HG02885 (cell line): ENCODE data around the gene ALOX5.
"Not testable (repeated sequence)": the region's sequence is repeated elsewhere in the genome, so short reads cannot be mapped to it uniquely, and the experiment has no call there.

Experiments used
- ATAC-seq: cut with Tn5 transposase; IDR thresholded peaks from one replicate; pipeline ENCODE4 v1.9.1; 2021; ENCODE audit warnings: mild to moderate bottlenecking; ENCODE audit not compliant: unreplicated experiment, poor library complexity

The ALOX5 gene

DNA sequence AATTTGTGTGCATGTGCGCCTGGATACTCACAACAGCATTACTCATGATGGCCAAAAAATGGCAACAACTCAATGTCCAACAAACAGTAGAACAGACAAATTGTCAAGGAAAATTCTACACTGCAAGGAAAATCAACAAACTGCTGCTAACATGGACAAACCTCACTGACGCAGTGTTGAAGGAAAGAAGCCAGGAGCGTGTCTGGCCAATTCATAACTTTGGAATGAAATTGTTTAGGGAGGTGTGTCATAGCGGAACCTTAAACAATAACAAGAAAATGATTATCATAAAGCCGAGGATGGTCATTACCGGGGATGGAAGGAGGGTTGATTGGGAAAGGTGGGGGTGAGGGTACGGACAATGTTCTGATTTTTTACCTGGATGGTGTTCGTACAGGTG, 29.1 kb downstream of the ALOX5 start:
- ATAC-seq: no peak

DNA sequence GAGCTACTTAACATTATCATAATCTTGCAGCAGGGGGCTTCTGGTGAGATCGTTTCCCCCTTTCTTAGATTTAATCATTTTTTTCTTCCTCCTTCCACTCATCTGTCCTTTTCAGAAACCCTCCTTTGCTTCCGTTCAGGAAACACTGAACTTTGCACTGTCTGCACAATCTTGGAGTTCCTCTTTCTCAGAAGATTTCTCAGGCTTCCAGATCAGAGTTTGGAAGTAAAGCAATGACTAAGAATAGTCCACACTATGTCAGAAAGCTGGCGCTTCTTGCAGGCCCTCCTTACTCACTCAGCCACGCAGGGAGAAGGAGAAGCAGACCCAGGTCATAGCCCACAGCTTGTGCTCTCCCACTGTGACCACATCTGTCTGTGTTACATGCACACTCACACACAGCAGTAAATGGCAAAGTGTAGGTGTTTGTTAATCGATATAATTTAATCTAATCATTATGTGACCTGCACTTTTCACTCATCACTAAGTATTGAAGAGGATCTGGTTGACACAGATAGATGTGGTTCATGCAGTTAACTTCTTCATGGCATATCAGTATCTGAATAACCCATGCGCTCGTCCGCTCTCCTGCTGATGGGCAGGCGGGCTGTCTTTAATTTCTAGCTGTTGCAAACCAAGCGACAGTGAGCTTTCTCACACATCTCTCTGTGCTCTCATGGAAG, 30.2 kb downstream of the ALOX5 start:
- no peak for ATAC-seq

DNA sequence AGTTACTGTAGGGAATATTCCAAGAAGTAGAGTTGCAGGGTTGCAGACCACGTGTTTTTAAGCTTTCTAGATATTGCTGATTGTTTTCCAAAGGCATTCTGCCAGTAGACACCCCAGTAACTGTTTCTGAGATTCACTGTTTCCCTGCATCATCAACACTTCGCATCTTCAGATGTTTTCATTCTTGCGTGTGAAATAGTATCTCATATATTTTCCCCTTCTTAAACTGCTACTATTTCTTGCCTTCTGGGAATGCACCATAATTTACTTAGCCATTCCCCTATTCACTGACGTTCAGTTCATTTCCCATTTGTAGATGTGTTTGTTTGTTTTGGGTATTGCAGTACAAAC, 30.7 kb downstream of the ALOX5 start:
- ATAC-seq: no peak

DNA sequence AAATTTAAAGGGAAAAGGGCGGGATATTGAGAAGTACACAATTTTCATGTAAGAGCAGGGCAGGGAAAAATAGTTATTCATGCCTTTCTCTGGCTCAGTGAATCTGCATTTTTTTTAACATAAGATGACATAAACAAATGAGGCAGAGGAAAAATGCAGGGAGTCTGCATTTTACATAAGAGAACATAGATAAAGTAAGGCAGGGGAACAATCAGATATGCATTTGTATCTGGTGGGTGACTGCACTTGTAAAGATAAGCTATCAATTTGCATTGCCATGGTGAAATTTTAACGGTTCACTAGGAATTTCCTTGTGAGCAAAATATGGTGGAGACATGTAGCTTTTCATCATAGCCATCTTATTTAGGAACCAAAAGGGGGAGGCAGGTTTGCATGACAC, 33.5 kb downstream of the ALOX5 start:
- ATAC-seq: no peak

DNA sequence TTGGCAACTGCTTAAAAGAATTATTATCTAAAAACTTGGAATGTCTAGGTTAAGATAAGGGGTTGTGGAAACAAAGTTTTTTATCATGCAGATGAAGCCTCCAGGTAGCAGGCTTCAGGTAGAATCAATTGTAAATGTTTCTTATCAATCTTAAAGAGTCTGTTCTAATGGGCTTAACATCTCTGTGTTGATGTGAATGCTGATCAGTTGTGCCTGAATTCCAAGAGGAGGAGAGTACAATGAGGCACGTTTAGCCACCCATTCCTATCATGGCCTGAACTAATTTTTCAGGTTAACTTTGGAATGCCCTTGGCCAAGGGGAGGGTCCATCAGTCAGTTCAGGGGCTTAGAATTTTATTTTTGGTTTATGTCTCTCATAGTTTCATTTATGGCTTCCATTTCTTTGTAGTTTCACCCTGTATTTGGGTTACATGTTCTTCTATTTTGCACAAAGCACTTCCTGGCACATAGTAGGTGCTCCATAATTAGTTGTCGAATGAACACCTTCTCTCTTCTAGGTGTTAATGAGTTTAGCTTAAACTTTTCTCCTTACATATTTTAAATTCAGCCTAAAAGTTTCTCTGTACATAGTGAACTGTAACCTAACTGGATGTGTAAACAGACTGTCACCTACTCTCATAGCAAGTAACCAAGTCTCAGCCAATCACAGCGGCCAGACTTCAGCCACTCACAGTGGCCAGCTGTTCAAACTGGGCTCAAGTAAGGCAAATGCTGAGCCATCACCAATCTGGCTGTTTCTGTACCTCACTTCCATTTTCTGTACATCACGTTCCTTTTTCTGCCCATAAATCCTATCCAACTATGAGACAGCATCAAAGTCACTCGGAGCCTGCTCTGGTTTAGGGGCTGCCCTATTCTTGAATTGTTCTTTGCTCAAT, 34.7 kb downstream of the ALOX5 start:
- ATAC-seq: no peak

DNA sequence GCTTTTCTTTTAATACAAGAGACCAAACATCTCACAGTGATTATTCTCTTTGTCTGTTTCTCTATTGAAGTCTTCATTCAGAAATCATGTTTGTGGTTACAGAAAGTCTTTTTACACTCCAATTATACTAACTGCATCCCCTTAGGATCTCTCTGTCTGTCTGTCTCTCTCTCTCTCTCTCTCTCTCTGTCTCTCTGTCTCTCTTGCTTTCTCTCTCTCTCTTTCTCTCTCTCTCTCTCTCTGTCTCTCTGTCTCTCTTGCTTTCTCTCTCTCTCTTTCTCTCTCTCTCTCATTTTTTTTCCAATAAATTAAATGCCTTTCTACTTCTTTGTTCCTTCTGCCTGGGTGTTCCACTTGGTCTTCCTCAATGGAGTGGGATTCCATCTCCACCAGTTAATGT, 35.3 kb downstream of the ALOX5 start:
- ATAC-seq: not testable (repeated sequence)

DNA sequence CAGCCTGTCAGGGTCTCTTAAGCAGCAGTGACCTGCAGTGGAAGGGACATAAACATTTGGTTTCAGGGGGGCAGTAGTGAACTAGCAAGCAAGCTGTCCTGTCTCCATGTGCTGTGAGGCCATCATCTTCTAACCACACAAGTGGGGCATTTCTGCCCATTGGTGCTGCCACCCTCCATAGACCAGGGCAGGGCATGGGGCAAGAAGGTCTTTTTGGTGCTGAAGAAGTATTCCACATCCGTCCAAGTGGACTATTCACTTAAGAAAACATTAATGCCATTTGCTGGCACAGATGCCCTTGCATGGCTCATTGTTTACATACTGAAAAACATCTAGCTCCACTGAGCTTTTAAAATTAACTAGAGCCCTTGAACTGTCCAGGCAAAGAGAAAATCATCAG, 35.8 kb downstream of the ALOX5 start:
- no peak for ATAC-seq

DNA sequence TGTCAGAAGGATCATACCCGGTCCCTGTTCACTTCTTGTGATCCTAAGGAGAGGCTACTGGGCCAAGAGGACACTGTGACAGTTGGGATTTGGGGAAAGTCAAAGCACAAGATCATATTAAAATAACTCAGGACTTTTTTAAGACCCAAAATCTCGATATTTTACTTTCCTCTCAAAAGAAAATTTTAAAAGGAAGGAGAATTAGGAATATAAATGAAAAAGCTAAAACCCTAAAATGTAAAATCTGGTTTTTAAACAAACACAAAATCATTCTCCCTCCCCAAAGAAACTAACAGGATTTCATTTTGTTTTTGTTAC, 36.4 kb downstream of the ALOX5 start:
- ATAC-seq: no peak

DNA sequence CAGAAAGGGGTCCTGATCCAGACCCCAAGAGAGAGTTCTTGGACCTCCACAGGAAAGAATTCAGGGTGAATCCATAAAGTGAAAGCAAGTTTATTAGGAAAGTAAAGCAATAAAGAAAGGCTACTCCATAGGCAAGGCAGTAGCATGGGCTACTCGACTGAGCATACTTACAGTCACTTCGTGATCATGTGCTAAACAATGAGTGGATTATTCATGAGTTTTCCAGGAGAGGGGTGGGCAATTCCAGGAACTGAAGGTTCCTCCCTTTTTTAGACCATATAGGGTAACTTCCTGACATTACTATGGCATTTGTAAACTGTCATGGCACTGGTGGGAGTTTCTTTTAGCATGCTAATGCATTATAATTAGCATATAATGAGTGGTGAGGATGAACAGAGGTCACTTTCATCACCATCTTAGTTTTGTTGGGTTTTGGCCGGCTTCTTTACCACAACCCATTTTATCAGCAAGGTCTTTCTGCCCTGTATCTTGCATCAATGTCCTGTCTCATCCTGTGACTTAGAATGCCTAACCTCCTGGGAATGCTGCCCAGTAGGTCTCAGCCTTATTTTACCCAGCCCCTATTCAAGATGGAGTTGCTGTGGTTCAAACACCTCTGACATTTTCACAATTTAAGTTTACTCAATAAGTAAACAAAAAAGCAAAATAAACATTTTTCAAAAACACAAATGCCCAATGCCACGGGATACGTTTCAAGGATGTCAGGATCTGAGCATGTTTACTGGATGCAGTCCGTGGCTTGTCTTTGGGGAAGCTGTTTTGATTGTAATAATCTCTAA, 37.0 kb downstream of the ALOX5 start:
- ATAC-seq: no peak

DNA sequence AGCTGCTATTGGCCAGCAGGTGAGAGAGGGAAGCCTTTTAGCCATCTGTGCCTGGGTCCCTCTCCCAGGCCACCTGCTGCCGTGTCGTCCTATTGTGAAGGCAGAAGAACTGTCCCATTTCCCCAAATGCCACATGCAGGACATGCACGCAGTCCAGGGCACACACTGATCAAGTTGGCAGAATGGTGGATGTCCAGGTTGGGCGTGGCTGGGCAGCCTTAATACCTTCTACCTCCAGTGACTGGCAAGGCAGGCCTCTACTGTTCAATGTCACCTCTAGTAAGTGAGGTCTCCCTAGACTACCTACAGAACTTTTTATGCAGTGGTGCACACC, 37.6 kb downstream of the ALOX5 start:
- no peak for ATAC-seq

DNA sequence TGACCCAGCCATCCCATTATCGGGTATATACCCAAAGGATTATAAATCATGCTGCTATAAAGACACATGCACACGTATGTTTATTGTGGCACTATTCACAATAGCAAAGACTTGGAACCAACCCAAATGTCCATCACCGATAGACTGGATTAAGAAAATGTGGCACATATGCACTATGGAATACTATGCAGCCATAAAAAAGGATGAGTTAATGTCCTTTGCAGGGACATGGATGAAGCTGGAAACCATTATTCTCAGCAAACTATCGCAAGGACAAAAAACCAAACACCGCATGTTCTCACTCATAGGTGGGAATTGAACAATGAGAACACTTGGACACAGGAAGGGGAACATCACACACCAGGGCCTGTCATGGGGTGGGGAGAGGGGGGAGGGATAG, 41.0 kb downstream of the ALOX5 start:
- not testable (repeated sequence) for ATAC-seq

DNA sequence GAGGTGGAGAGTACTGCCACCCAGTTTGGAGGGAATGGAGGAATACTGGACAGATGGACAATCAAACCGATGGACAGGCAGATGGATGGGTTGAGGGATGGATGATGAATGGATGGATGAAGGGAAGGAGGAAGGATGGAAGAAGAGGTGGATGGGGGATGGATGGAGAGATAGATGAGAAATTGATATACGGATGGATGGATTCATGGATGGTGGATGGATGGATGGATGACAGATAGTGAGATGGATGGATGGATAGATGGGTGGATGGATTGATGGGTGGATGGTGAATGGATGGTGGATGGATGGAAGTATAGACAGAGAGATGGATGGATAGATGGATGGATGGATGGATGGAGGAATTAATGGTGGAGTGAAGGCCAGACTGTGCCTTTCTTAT, 42.6 kb downstream of the ALOX5 start:
- no peak for ATAC-seq

DNA sequence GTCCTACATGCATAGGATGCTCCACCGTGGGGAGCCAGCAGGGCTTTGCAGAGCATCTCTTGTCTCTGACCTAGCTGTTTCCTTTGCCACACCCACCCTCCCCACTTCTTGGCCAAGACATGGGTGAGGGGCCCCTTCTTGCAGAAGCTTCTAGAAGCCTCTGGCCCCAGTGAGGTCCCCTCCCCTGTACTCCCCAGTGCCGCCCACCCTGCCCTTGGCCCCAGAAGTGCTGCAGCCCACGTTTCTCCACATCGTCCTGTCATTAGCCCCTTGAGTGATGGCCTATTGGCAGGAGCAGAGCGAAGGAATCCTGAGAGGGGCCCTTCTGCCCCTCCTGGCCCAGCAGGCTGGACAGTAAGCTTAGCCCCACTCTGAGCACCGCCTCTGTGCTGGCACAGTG, 43.7 kb downstream of the ALOX5 start:
- ATAC-seq: no peak

DNA sequence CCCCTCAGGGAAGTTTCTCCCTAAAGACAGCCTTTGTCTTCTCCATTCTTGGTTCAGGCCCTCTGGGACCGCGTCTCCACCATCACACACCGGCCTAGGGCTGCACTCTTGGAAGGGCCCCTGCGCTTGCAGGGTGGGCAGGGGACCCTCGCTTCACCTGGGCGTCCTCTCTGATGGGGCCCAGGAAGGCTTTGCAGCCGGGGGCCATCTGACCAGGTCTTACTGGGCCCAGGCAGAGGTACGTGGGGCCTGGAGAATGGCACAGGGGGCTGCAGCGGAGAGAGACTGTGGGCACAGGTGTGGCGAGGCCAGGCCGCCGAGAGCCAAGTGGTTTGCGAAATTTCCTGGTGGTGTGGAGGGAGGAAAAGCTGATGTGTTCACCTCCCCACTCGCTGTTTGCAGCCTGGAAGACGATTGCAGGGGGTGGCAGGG, 44.4 kb downstream of the ALOX5 start:
- no peak for ATAC-seq

DNA sequence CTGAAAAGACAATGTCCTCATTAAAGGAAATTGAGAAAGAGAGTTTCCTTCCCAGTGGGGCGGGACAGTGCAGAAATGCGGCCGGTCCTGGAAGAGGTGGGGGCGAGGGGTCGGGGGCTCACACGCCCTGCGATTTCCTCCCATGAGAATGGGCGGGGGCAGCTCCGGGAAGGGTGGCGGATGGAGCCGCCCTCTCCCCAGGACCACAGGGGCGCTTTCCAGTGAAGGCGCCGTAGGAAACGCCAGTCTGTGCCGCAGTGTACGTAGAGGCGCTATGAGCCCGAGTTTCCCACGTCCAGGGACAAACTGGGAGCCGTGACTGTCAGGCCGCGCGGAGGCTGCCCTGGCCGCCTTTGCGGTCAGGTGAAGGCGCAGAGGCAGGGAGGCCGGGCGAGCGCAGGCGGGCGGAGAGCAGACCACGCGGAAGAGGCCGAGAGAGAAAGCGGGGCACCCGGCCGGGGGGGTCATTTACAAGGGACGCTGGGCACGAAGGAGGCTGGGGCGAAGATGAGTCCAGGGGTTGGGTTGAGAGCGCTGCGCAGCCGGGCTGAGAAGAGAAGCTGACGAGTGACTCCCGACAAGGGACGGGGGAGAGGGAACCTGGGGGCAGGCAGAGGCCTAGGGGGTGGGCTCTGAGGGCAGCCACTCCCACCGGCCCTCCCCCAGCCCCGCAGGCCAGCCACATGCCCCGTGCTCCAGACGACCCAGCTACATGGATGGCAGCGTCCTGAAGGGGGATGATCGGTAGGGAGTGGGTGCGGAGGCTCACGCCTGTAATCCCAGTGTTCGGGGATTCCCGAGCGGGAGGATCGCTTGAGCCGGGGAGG, 45.0 kb downstream of the ALOX5 start:
- peak; percentile 66 for ATAC-seq

DNA sequence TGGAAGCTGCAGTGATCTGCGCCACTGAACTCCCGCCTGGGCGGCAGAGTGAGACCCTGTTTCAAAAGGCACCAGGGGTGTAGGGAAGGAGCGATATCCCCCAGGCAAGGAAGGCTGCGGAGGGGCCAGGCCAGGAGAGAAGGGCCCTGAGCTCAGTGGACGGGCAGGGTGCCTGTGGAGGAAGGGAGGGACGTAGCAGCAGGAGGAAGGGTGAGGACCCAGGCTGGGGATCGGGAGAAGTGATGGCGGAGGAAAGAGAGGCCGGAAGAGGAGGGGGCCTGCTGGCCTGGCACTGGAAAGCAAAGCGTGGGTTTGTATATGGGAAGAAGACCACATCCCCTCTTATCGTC, 45.6 kb downstream of the ALOX5 start:
- ATAC-seq: peak; percentile 2

DNA sequence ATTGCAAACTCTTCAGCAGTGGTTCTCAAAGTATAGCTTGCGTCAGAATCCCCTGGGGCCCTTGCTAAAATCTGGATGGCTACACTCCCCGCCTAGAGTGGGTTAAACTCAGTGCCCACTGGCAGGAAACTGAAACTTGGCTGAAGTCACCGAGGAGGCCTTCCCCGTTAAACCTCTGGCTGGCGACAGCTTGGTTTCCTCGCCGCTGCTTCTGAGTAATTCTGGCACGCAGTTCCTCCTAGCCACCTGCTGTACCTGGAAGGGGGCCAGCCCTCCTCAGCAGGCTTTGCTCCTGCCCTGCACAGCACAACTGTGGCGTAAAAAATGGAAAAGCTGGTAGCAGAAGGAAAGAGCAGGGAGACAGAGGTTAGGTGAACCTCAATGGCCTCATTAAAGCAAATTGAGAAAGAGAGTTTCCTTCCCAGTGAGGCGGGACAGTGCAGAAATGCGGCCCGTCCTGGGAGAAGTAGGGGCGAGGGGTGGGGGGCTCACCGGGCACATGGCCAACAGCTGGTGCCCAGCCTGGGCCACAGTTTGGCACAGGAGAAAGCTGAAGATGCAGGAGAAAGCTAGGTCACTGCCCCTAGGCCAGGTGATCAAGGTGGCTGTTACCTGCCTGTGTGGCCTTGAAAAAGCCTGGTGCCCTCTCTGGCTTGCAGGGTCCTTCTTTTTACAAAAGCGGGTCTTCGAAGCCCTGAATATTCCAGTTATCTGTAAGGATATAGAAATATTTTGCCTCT, 46.6 kb downstream of the ALOX5 start:
- peak; percentile 60 for ATAC-seq

DNA sequence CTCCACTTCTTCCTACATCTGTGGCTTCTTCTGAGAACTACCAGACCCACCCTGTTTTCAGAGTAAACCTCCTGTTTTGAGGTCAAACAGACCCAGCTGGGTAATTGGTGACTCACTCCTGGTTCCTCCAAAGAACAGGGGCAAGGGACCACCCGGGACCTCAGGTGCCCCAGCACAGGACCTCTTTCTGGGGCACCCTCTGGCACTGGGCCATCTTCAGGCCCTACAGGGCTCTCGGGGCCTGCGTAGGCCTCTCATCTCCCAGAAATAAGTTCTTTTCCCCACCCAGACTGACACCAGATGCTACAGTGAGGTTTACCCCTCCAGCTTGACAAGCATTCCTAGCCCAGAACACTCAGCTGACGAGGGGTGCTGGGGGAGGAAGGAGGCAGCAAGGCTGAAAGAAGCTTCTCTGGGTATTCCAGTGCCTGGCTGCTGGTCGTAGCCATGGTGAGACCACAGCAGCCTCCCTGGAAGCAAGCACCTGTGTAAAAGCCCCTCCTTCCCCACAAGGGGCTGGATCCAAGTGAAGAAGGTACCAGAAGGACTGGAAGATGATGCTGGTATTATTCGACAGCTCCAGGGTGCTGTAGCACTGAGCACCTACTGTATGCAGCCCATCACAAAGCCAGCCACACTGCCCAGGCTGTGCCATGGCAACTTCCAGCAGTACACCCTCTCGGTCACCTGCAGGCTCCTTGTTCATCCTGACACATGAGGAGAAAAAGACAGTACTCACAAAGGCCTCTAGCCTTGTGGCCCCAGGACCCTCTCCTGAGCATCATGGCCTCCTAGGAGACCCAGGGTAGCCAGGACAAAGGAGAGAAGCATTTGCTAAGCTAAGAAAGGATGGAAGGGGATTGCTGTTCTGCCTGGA, 47.4 kb downstream of the ALOX5 start:
- ATAC-seq: peak; percentile 22
